HG03442 (cell line): ENCODE measurements around the gene TNIP1.

Source experiments
- ATAC-seq: cut with Tn5 transposase; IDR thresholded peaks from one replicate; pipeline ENCODE4 v1.9.1; 2021; ENCODE audit warnings: mild to moderate bottlenecking, moderate library complexity; ENCODE audit not compliant: unreplicated experiment

TNIP1 gene

GRCh38 chr5:151026088-151026487 lies 54.7 kb downstream of the TNIP1 start:
- ATAC-seq = no peak

- no peak for ATAC-seq
Measured at GRCh38 chr5:151025250-151025606, 55.6 kb downstream of the TNIP1 start.

- ATAC-seq = no peak
Measured at GRCh38 chr5:151024440-151025249, 56.2 kb downstream of the TNIP1 start.

- ATAC-seq = no peak
Measured at GRCh38 chr5:151023651-151024050, 57.2 kb downstream of the TNIP1 start.

GRCh38 chr5:151023047-151023615 lies 57.7 kb downstream of the TNIP1 start:
- ATAC-seq = no peak

- no peak for ATAC-seq
Measured at GRCh38 chr5:151022511-151023018, 58.3 kb downstream of the TNIP1 start.

GRCh38 chr5:151021746-151022145 lies 59.1 kb downstream of the TNIP1 start:
- no peak for ATAC-seq

- ATAC-seq = peak; percentile 67
Measured at GRCh38 chr5:151020304-151021110, 60.3 kb downstream of the TNIP1 start, which contains the start of gene GPX3. Gene GPX3, plus strand, starts transcription at chr5:151020591. Its CDS starts 64 bp downstream, at chr5:151020655.

- no peak for ATAC-seq
Measured at GRCh38 chr5:151019331-151019730, 61.5 kb downstream of the TNIP1 start.

GRCh38 chr5:151018846-151019245 lies 62.0 kb downstream of the TNIP1 start:
- no peak for ATAC-seq

GRCh38 chr5:151017897-151018296 lies 62.9 kb downstream of the TNIP1 start:
- ATAC-seq = no peak

- ATAC-seq = no peak
Measured at GRCh38 chr5:151016700-151017099, 64.1 kb downstream of the TNIP1 start.

GRCh38 chr5:151015974-151016587 lies 64.8 kb downstream of the TNIP1 start:
- ATAC-seq = no peak

GRCh38 chr5:151014680-151015343 lies 66.0 kb downstream of the TNIP1 start:
- ATAC-seq = no peak

- no peak for ATAC-seq
Measured at GRCh38 chr5:151012862-151013261, 68.0 kb downstream of the TNIP1 start.

- ATAC-seq = no peak
Measured at GRCh38 chr5:151008906-151009305, 71.9 kb downstream of the TNIP1 start.

- ATAC-seq = no peak
Measured at GRCh38 chr5:151008210-151008491, 72.7 kb downstream of the TNIP1 start.

- ATAC-seq = no peak
Measured at GRCh38 chr5:151007430-151008209, 73.2 kb downstream of the TNIP1 start.

GRCh38 chr5:151006704-151007334 lies 74.0 kb downstream of the TNIP1 start:
- no peak for ATAC-seq
